ENCODE results near the gene OR5C1.
"Not testable (repeated sequence)": the region's sequence is repeated elsewhere in the genome, so short reads cannot be mapped to it uniquely, and the experiment has no call there.

OR5C1 gene

DNA sequence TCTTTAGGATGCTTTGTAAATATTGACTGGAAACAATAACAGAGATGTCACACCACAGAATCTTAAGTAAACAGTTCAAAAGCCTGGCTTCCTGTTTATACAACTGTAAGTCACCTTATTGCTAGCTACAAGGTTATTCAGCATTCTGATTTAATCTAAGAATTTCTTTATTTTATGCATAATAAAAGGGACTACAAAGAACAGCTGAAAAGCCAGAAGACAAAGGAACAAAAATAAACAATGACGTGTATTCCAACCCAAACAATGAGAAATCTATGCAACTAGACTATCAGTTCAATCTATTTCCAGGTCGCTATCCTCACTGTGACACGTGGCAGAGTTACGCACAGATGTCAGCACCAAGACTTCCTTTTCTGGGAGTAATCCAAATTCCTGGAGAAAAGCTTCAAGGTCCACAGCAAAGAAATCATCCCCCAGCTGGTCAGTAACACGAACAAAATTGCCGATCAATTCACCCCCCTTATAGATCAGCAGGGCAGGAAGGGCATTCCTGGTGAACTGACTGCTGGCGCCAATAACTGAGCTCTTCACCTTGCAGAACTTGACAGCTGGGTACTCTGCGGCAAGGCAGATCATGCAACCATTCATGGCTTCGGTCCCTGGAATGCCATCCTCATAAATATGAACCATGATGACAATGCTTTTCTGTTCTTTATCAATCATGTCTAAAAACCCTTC, 31.2 kb downstream of the OR5C1 start:
- TF ChIP-seq, protein P1, sequence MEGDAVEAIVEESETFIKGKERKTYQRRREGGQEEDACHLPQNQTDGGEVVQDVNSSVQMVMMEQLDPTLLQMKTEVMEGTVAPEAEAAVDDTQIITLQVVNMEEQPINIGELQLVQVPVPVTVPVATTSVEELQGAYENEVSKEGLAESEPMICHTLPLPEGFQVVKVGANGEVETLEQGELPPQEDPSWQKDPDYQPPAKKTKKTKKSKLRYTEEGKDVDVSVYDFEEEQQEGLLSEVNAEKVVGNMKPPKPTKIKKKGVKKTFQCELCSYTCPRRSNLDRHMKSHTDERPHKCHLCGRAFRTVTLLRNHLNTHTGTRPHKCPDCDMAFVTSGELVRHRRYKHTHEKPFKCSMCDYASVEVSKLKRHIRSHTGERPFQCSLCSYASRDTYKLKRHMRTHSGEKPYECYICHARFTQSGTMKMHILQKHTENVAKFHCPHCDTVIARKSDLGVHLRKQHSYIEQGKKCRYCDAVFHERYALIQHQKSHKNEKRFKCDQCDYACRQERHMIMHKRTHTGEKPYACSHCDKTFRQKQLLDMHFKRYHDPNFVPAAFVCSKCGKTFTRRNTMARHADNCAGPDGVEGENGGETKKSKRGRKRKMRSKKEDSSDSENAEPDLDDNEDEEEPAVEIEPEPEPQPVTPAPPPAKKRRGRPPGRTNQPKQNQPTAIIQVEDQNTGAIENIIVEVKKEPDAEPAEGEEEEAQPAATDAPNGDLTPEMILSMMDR (IDR thresholded peaks at IDR 0.05; ENCODE audit: control insufficient read depth, extremely low read depth, insufficient read depth) = no peak
- peak; percentile 87 for DNase-seq (ENCODE audit: low read depth)
- H3K4me3 ChIP-seq (ENCODE audit: low read depth, low read length) = no peak overlapping the region

DNA sequence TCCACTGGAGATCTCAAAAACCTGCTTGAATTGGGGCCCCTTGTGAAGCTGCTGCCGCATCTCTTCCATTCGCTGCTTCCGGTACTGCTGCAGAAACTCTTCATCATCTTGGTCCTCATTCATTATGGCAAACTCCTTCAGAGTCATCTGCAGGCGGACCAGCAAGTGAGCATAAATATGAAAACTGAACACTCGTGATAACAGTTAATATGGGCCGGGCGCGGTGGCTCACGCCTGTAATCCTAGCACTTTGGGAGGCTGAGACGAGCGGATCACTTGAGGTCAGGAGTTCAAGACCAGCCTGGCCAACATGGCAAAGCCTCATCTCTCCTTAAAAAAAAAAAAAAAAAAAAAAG, 31.7 kb downstream of the OR5C1 start:
- H3K4me3 ChIP-seq (ENCODE audit: low read depth, low read length) = no peak overlapping the region
- no peak for DNase-seq (ENCODE audit: low read depth)
- TF ChIP-seq, protein P1 (IDR thresholded peaks at IDR 0.05; ENCODE audit: control insufficient read depth, extremely low read depth, insufficient read depth) = no peak

DNA sequence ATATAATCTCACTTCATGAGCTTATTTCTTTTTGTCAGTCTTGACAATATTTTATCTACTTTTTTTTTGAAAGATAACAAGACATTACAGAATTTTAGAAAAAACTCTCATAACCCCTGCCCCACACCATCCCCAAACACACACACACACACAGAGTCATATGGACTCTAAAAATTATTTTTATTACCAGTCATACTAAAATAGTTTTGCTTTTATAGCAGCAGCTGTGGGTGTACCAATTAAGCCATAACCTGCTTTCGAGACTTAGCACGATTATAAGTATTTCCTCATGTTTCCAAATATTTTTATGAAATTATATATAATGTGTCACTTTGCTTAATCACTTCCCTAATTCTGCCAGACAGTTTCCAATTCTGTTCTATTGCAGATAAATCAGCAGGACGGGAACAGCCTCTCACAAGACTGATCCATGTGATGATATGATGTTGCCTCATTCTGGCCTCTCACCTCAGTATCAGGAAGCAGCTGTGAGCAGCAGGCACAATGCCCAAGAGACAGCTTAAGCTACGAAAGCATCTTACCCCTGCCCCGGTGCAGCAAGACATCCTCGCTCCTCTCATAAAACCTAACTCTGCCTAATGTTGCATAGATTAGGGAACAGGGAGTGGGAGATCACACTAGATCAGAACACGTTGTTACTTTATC, 32.7 kb downstream of the OR5C1 start:
- no peak overlapping the region for H3K4me3 ChIP-seq (ENCODE audit: low read depth, low read length)
- TF ChIP-seq, protein P1 (IDR thresholded peaks at IDR 0.05; ENCODE audit: control insufficient read depth, extremely low read depth, insufficient read depth) = no peak
- DNase-seq (ENCODE audit: low read depth) = no peak

DNA sequence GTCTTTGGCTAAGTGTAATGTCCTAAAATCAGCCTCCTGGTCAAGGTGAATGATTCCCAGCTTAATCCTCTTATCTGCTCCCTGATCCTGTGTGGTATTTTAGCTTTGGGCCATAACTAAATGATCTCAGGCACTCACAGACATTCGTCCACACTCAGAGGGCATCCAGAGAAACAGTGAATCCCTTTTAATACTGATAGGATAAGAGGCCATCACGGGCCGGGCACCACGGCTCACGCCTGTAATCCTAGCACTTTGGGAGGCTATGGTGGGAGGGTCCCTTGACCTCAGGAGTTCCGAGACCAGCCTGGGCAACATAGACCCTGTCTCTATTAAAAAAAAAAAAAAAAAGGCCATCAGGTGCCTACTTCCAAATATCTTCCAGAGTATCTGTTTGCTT, 33.3 kb downstream of the OR5C1 start:
- DNase-seq (ENCODE audit: low read depth) = no peak
- TF ChIP-seq, protein P1 (IDR thresholded peaks at IDR 0.05; ENCODE audit: control insufficient read depth, extremely low read depth, insufficient read depth) = no peak
- no peak overlapping the region for H3K4me3 ChIP-seq (ENCODE audit: low read depth, low read length)

DNA sequence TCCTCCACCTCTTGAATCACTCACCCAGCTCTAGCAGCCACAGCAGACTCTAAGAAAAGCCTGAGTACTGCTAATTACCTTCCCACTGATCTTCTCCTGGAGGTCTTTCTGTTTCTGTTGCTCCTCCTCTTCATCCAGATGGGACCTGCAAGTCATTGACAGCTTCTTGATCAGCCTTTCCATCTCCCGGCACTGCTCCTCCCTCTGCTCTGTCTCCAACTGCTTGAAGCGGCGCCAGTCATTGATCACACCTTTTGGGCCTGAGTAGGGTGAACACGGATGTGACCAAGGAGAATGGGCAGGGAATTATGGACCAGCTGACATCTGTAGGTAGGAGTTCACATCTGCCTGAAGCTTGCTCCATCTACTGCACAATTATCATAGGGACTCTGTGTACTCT, 34.2 kb downstream of the OR5C1 start:
- TF ChIP-seq, protein P1 (IDR thresholded peaks at IDR 0.05; ENCODE audit: control insufficient read depth, extremely low read depth, insufficient read depth) = no peak
- no peak for DNase-seq (ENCODE audit: low read depth)
- no peak overlapping the region for H3K4me3 ChIP-seq (ENCODE audit: low read depth, low read length)

DNA sequence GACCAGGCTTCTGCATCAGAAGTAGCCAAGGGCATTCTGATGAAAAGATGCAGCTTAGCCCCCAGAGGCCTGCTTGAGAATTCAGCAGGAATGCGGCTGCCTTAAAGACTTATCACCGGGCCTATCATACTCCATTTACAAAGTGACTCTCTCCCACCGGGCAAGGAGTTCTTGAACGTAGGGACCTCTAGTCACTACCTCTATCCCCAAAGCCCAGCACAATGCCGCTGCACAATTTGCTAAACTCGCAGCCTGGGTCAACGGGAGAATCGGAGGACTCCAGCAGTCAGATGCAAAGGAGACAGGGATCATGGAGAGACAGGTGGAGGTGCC, 39.0 kb downstream of the OR5C1 start:
- TF ChIP-seq, protein P1 (IDR thresholded peaks at IDR 0.05; ENCODE audit: control insufficient read depth, extremely low read depth, insufficient read depth) = no peak
- DNase-seq (ENCODE audit: low read depth) = no peak
- H3K4me3 ChIP-seq (ENCODE audit: low read depth, low read length) = peak overlapping the region; percentile 96

DNA sequence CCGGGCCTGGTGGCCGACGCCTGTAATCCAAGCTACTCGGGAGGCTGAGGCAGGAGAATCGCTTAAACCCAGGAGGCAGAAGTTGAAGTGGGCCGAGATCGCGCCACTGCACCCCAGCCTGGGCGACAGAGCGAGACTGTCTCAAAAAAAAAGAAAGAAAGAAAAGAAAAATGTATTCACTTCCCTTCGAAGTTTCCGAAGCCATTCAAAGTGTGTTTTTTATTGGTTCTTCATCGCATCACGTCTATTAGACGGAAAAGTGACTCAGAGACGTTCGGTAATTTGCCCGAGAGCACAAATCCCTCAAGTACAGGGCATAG, 40.2 kb downstream of the OR5C1 start:
- peak overlapping the region; percentile 96 for H3K4me3 ChIP-seq (ENCODE audit: low read depth, low read length)
- DNase-seq (ENCODE audit: low read depth) = not testable (repeated sequence)

Data from LNCaP clone FGC (cell line).